Fibroblast of peridontal ligament (primary cell): Measurements from ENCODE around the gene TNFRSF19.
"Not testable (repeated sequence)": the region's sequence is repeated elsewhere in the genome, so short reads cannot be mapped to it uniquely, and the experiment has no call there.

ENCODE experiments used
- DNase-seq: peaks from one replicate; pipeline ENCODE4 v3.0.0-alpha.2; 2010; ENCODE audit errors: extremely low read depth

TNFRSF19 gene, protein sequence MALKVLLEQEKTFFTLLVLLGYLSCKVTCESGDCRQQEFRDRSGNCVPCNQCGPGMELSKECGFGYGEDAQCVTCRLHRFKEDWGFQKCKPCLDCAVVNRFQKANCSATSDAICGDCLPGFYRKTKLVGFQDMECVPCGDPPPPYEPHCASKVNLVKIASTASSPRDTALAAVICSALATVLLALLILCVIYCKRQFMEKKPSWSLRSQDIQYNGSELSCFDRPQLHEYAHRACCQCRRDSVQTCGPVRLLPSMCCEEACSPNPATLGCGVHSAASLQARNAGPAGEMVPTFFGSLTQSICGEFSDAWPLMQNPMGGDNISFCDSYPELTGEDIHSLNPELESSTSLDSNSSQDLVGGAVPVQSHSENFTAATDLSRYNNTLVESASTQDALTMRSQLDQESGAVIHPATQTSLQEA

DNA sequence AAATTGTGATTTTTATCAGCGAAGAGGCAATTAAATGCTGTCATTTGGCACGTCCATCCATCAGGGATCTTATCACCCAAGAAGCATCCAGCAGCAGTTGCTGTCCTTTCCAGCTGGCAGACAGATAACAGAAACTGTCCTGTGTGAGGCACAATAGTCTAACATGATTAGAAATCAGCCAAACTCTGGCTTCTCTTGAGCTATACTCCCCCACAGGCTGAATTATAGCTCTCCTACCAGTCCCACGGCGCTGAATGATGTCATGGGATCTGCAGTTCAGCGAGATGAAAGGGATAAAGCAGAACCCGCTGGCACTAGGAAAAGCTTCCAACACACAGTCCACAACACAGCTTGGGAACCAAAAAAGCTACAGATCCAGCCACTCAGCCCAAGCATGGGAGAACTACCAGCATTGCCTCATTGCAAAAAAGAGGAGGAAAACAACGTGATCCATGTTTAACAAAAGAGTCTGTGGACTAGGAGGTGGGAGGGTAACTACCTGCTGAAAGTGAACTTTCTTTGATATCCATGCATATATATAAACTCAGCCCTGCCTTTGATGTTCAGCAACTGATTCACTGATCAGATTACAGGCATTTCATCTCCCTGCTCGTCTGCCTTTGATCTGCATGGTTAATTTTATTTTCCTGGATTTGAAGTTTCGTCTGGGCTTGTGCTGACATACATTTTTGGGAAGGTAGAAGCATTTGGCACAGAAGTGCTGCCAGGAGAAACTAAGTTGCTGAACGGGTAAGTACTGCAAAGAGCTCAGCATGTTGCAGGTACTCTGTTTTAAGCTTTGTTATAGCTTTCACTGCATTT, at the start of gene TNFRSF19:
Gene TNFRSF19, plus strand, starts transcription at position 314 of the 822 bp plus-strand sequence. CDS start 19,772 bp downstream, outside the sequence.
- DNase-seq, result peak; percentile 83

DNA sequence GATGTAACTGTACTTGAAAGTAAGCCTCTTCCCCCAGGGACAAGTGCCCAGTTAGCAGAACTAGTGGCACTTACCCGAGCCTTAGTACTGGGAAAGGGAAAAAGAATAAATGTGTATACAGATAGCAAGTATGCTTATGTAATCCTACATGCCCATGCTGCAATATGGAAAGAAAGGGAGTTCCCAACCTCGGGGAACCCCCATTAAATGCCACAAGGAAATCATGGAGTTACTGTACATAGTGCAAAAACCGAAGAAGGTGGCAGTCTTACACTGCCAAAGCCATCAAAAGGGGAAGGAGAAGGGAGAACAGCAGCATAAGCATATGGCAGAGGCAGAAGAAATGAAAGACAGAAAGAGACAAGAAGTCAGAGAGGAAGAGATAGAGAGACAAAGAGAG, 40.3 kb upstream of the TNFRSF19 start:
- not testable (repeated sequence) for DNase-seq

DNA sequence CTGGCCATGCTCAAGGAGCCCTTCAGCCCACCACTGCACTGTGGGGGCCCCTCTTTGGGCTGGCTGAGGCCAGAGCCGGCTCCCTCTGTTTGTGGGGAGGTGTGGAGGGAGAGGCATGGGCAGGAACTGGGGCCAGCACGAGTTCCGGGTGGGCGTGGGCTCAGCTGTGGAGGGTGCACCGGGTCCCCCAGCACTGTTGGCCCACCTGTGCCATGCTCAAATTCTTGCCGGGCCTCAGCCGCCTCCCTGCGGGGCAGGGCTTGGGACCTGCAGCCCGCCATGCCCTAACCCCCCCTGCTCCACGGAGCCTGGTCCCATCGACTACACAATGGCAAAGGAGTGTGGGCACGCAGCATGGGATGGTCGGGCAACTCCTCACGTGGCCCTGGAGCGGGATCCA, 38.8 kb upstream of the TNFRSF19 start:
- DNase-seq, result no peak

DNA sequence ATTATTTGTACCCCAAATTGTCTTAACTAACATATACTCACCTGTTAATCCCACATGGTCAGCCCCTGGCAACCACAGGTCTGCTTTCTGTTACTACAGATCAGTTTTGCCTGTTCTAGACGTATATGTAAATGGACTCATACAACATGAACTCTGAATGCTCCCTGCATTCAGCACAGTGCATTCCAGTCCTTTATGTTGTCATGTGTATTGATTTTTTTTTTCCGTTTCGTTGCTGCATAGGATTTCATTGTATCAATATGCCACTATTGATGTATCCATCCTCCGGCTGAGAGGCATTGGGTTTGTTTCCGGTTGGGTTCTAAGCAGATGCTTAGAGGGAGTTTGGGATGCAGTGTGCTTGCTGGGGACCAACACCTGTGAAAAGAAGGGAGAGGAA, 36.1 kb upstream of the TNFRSF19 start:
- DNase-seq, result no peak

DNA sequence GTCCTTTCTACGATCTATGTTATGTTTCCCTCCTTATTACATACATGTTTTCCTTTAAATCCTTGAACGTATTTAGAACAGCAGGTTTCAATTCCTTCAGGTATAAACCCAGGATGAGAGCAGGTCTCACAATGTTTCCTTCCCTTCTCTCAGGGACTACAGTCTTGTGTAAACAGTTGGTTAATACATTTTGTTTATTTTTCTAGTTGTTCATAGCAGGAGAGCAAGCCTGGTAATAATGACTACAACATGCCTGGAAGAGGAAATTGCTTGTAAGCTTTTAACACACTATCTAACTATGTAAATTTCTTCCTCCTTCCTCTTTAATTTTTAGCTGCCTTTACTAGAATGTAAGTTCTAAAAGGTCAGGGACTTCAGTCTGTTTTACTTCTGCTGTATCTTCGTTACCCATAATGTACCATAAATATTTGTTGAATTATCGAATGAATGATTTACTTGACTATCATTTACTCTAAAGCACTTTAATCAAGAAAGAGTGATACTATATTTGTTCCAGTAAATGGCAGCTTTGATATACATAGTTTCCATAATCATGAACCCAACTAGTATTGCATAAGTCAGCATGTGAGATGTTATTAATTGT, 28.9 kb upstream of the TNFRSF19 start:
- no peak for DNase-seq

DNA sequence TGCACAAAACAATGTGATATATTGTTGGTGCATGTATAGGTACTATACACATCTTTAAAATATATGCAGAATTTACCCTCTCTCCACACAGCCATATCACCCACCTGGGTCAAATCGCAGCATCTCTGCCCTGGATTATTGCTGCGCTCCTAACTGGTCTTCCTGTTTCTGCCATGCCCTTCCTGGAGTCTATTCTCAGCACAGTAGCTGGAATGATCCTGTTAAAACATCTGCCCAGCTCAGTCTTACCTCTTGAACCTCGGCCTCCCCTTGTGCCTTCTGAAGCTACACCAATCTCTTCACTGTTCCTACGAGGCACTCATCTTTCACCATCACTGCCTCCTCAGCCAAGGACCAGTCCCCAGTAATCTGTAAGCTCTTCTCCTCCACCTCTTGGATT, 25.5 kb upstream of the TNFRSF19 start:
- DNase-seq, result no peak

DNA sequence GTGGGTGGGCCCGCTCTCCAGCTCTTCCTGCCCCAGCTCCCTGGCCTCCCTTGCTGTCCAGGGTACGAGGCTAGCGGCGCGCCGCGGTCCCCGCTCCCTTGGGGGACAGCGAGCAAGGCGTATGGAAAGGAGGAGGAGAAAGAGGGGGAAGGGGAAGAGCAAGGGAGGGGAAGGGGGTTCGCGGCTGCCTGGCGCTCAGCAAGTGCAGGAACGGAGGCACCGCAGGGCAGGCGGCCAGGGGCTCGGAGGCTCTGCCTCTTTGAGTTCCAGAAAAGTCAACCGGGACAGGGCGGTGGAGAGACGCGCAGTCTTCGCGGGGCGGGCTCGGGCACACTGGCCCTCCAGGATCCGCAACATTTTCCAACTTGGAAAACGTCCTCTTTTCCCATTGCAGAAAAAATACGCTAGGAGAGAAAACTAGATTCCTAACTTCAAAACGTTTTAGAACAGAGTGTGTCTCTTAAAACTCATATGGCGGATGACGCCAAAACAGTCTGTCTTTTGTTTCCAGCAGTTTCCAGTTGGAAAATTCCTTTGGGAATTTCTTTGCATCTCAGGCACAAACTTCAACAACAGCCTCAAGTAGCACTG, 23.1 kb upstream of the TNFRSF19 start:
- peak; percentile 69 for DNase-seq

DNA sequence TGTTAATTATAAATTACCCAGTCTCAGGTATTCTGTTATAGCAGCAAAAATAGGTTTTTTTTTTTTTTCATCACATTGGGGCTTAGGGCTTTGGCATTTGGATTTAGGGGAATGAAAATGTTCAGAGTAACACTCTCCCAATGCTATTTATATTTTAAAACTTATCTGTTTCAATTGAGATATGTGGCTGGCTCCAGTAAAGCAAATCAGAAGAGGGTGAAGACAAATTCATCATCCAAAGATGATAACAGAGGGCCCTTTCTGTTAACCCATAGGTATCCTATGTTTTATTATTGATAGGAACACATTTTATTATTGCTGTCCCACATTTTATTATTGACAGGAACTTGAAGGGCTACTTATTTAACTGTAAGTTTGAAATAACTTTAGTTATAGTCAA, 20.5 kb upstream of the TNFRSF19 start:
- no peak for DNase-seq

DNA sequence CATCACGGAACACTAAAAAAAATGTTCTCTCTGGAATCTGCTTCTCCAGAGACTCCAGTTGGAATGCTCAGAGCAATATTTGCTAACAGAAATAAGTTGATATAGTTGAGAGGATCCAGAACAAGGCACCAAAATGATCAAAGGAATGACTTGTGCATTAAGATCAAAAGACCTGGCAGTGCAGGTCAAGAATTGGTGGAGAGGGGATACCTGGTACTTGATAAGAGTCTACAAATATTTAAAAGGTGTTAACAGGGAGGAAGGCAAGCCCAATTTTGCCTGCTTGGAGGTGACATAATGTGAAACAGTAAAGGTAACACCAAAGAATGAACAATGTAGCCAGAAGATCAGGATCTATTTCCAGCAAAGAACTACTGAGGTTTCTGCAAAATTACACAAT, 20.0 kb upstream of the TNFRSF19 start:
- no peak for DNase-seq

DNA sequence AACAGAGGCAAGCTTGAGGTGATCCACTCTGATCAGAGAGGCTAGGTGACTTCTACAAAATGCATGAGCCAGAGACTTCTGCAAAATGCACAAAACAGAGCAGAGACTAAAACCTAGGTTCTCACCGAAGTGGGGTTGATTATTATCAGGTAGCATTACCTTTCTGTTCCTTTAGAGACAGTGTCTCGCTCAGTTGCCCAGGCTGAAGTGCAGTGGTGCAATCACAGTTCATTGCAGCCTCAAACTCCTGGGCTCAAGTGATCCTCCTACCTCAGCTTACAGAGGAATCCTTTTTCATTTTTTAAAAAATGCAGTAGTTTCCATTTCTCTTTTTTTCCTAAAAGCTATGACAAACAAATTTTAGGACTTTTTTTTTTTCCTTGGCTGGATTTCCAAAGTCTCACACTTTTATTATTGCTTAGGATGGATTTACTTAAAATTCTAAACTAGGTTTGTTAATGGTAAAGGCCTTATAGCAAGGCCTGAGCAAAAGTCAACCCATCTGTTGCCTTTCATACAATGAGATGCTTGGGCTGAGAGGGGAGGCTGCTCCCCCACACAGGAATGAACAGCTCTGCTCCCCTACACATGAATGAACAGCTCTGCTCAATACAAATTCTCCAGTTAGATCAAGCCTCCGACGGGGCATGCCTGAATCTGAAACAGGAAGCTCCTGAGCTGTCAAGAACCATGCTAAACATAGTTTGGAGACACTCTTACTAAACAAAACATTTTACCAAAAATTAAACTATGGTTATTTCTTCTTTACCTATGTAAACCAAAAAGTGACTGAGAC, 18.8 kb upstream of the TNFRSF19 start:
- no peak for DNase-seq

DNA sequence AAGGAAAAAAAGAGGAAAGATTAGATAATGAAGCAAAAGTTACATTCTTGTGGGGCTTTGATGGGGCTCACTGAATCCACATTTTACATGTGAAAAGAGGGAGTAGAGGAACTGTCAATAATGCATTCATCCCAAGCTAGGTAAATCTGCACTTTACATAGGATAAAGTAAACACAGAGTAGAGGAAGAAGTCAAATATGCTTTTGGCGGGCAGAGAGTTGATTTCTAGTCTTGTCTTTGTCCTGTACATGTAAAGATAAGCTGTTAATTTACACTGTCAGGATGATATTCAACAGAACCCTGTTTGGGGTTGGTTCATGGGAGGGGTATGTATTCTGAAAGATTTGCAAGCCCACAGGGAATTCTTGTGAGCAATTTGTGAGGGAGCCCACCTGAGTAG, 18.0 kb upstream of the TNFRSF19 start:
- no peak for DNase-seq

DNA sequence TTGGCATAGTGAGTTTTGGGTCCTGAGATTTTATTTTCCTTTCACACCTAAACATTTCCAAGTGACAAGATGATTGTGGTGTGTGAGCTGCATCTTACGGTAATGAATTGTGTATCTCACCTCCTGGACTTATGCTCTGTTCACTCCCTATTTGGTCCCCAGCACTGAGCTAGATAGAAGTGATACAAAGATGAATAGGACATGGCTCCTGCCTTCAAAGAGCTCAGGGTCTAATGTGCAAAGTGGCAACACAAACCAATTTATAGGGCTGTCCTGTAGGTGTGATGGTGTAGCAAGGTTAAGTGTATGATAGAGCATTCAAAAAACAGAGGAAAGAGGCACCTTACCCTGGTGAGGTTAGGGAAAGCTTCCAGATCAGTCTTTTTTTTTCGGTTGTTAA, 17.6 kb upstream of the TNFRSF19 start:
- DNase-seq, result no peak

DNA sequence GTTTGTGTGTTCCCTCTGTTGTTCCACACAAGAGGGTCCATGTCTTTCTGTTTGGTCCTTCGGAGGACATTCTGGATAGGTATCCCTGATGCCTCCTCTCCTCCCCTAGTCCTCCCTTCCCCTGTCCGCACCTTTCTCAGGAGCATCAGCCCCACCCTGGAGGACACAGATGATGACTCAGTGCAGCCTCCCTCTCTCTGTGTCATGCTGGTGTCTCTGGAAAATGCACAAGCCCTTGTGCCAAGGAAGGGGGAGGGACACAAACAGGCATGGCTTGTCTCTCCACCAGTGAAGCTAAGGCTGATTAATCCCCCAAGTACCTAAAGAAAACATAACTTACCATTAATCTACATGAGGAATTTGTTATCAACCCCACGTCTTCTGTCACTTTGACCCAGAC, 16.2 kb upstream of the TNFRSF19 start:
- DNase-seq, result no peak

DNA sequence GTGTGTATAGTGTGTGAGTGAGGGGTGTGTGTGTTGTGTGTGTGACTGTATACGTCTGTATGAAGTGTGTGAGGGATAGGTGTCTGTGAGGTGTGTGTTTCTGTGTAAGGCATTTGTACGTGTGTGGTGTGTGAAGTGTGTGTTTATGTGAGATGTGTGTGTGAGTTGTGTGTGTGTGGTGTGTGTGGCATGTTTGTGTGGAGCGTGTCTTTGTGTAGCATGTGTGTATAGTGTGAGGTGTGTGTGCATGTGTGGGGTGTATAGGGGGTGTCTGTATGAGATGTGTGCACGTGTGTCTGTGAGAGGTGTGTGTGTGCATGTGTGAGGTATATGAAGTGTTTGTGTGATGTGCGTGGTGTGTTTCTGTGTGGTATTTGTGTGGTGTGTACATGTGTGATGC, 13.2 kb upstream of the TNFRSF19 start:
- no peak for DNase-seq

DNA sequence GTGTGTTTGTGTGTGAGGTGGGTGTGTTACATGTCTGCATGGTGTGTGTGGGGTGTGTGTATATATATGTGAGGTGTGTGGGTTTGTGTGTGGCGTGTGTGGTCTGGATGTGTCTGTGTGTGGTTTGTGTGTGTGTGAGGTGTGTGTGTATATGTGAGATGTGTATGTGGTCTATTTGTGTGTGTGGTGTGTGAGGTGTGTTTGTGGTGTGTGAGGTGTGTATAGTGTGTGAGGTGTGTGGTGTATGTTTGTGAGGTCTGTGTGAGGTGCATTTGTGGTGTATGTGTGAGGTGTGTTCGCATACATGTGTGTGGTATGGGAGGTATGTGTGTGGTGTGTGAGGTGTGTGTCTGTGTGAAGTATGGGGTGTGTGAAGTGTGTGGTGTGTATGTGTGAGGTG, 12.5 kb upstream of the TNFRSF19 start:
- DNase-seq, result no peak

DNA sequence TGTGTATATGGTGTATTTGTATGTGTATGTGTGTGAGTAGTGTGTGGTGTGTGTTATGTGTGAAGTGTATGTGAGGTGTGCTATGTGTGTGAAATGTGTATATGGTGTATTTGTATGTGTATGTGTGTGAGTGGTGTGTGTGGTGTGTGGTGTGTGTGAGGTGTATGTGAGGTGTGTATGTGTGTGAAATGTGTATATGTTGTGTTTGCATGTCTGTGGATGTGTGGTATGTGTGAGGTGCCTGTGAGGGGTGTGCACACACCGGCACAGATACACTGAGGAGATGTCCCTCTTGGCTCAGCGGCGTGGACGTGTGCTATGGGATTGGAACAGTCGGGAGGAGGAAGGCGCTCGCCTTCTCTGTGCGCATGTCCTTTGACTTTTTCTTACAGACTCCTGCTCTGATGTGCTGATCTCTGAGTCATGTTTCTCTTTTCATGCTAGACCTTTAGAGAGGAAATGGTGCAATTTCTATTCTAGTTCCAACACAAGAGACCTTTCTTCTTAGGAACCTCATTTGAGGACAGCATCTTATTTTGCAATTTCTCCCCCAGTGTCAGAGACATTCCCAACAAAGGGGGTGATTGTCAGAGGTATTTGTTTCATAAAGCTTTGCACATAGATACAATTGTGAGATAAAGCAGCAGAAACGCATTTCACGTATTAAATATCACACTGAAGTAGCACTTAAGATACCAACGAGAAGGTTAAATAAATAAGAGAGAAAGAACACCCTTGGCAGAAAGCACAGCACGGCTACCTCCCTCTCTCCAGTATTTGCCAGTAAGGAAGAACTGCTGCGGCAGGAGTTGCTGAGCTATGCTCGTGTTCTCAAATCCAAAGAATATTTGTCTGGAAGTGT, 11.3 kb upstream of the TNFRSF19 start:
- peak; percentile 75 for DNase-seq

DNA sequence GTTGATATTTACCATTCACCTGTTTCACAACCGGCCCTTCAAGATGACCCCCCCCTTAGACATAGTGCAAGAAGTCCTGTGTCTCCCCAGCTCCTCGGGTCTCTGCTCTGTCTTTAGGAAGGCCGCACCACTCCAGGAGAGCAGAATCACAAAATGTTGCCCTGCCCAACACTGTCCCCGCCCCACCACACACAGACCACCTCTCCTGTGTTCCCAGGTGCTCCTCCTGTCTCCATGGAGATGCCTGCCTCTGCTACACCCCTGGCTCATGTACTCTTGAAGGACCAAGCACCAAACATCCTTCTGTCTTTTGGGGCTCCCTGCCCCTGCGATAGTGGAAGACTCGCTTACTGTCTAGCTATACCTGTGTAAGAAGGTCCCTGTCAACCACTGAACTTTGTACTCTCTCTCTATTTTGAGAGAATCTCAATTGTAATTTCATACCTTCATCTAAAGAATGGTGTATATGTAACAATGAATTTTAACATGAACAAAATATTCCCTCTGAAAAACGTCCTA, 9.6 kb upstream of the TNFRSF19 start:
- no peak for DNase-seq

DNA sequence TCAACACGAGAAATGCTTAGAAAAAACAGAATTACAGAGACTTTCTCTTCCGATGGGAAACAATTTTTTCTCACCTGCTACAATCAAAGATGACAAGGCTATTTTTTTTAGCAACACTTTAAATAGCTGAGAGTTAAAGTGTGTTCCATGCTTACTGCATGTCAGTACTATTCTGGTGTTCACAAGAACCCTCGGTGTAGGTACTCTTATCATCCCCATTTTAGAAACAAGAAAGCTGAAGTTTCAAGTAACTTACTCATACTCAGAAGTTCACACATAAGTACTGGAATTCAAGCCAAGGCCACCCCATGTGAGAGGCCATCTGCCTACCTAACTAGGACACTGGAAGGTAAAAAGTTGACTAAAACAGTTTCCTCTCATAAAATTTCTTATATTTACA, 9.0 kb upstream of the TNFRSF19 start:
- DNase-seq, result no peak

DNA sequence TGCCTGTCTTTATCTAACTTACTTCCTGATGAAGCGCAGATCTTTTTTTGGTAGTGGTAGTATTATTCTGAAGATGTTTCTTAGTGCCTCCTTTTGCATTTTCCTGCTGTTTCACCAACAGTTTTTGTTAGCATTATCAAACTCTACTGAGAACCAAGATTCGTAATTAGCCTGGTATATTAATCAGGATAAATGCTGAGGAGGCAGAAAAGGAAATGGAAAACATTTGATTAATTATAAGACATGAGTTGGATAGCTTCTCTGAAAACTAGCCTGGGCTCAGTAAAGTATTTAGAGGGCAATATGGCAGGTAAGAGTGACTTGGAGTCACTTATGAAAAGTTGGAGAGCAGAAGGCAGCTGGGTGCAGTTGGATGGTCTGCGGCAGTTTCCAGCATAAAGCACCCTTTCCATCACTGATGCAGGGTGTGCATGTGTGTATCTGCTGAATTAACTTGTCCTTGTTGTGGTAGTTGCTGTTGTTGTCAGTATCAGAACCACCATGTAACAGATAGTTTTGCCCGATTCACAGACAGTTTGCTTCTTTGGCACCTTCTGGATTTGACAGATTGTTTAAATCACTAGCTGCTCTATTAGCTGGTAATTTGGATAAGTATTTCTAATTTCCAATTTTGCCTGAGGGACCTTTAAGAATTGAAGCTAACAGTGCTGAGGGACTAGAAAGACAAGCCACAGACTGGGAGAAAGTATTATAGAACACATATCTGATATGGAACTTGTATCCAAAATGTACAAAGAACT, 6.9 kb upstream of the TNFRSF19 start:
- no peak for DNase-seq
